GM19035 (cell line): Measurements from ENCODE around the gene RNF213.

Experiments
- ATAC-seq: cut with Tn5 transposase; IDR thresholded peaks from one replicate; pipeline ENCODE4 v1.9.1; 2021; ENCODE audit not compliant: unreplicated experiment

Gene RNF213

GRCh38 chr17:80260791-80261158 is at the start of gene RNF213:
Gene RNF213, plus strand, starts transcription at chr17:80260852. Its CDS starts 2,830 bp downstream, at chr17:80263682.
- ATAC-seq = peak; percentile 34

GRCh38 chr17:80212109-80212508 is 48.5 kb upstream of the RNF213 start:
- ATAC-seq = no peak

- ATAC-seq = no peak
Measured at GRCh38 chr17:80212511-80212910, 48.1 kb upstream of the RNF213 start.

GRCh38 chr17:80212962-80213642 is 47.5 kb upstream of the RNF213 start:
- no peak for ATAC-seq

- no peak for ATAC-seq
Measured at GRCh38 chr17:80213643-80213975, 47.0 kb upstream of the RNF213 start.

- ATAC-seq = no peak
Measured at GRCh38 chr17:80214012-80214877, 46.4 kb upstream of the RNF213 start.

- ATAC-seq = no peak
Measured at GRCh38 chr17:80214878-80215210, 45.8 kb upstream of the RNF213 start.

- no peak for ATAC-seq
Measured at GRCh38 chr17:80216473-80217456, 43.9 kb upstream of the RNF213 start.

- no peak for ATAC-seq
Measured at GRCh38 chr17:80217703-80218362, 42.8 kb upstream of the RNF213 start.

GRCh38 chr17:80218391-80218790 is 42.3 kb upstream of the RNF213 start:
- ATAC-seq = no peak

GRCh38 chr17:80219013-80219762 is 41.5 kb upstream of the RNF213 start:
- ATAC-seq = peak; percentile 68

GRCh38 chr17:80219763-80220053 is 40.9 kb upstream of the RNF213 start:
- peak; percentile 28 for ATAC-seq

GRCh38 chr17:80220054-80220735 is 40.5 kb upstream of the RNF213 start, which contains the start of the genes SGSH and SLC26A11:
Gene SGSH, minus strand, starts transcription at chr17:80220333. Its CDS starts 20 bp downstream, at chr17:80220313.
Gene SLC26A11, plus strand, starts transcription at chr17:80220427. Its CDS starts 1,134 bp downstream, at chr17:80221561.
- ATAC-seq = peak; percentile 36

GRCh38 chr17:80220736-80221215 is 39.9 kb upstream of the RNF213 start:
- no peak for ATAC-seq

GRCh38 chr17:80221351-80222105 is 39.1 kb upstream of the RNF213 start:
- ATAC-seq = no peak

GRCh38 chr17:80222376-80223141 is 38.1 kb upstream of the RNF213 start:
- no peak for ATAC-seq

GRCh38 chr17:80223142-80223815 is 37.4 kb upstream of the RNF213 start:
- ATAC-seq = no peak
